ENCODE data around the gene PFAS.
A peak's percentile ranks its signal among the peaks of the same experiment; 100 is the strongest.
"Not testable (repeated sequence)": the region's sequence is repeated elsewhere in the genome, so short reads cannot be mapped to it uniquely, and the experiment has no call there.

The PFAS gene, protein sequence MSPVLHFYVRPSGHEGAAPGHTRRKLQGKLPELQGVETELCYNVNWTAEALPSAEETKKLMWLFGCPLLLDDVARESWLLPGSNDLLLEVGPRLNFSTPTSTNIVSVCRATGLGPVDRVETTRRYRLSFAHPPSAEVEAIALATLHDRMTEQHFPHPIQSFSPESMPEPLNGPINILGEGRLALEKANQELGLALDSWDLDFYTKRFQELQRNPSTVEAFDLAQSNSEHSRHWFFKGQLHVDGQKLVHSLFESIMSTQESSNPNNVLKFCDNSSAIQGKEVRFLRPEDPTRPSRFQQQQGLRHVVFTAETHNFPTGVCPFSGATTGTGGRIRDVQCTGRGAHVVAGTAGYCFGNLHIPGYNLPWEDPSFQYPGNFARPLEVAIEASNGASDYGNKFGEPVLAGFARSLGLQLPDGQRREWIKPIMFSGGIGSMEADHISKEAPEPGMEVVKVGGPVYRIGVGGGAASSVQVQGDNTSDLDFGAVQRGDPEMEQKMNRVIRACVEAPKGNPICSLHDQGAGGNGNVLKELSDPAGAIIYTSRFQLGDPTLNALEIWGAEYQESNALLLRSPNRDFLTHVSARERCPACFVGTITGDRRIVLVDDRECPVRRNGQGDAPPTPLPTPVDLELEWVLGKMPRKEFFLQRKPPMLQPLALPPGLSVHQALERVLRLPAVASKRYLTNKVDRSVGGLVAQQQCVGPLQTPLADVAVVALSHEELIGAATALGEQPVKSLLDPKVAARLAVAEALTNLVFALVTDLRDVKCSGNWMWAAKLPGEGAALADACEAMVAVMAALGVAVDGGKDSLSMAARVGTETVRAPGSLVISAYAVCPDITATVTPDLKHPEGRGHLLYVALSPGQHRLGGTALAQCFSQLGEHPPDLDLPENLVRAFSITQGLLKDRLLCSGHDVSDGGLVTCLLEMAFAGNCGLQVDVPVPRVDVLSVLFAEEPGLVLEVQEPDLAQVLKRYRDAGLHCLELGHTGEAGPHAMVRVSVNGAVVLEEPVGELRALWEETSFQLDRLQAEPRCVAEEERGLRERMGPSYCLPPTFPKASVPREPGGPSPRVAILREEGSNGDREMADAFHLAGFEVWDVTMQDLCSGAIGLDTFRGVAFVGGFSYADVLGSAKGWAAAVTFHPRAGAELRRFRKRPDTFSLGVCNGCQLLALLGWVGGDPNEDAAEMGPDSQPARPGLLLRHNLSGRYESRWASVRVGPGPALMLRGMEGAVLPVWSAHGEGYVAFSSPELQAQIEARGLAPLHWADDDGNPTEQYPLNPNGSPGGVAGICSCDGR (N-terminal part only)

GRCh38 chr17:8248751-8249607, at the start of gene PFAS:
Gene PFAS (plus strand): TSS chr17:8249289. CDS start chr17:8253938, 4,649 bp downstream.
- peak; percentile 95 for DNase-seq (ENCODE audit: low read depth)

DNA sequence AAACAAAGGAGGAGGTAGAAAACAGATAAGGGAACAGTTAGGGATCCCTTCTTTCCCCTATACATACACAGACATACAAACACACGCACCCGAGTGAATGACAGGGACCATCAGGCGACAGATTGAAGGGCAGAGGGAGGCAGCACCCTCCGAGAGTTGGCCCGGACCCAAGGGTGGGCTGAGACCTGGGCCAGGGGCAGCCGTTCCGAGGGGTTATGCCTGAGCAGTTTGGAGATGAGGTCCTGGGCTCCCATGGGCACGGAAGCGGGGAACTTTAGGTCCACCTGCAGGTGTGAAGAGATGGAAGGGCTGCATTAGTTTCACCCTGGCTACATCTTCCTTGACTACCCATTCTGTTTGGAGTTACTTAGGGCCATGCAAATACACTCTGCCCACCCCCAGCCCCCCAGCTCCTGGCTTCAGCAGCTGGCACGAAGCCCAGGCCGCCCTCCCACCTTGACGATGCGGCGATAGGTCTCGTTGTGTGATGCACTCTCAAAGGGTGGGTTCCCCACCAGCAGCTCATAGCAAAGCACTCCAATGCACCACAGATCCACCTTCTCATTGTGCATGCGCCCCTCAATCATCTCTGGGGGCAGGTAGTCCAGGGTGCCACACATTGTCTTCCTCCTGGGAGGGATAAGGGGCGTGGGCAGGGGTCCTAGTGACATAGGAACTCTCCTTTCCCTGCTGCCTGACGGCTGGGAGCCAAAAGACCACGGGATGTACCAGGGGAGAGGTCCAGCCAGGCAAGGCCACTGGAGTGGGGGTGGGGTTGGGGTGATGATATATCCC, 44.1 kb upstream of the PFAS start:
- DNase-seq (ENCODE audit: low read depth), result no peak

DNA sequence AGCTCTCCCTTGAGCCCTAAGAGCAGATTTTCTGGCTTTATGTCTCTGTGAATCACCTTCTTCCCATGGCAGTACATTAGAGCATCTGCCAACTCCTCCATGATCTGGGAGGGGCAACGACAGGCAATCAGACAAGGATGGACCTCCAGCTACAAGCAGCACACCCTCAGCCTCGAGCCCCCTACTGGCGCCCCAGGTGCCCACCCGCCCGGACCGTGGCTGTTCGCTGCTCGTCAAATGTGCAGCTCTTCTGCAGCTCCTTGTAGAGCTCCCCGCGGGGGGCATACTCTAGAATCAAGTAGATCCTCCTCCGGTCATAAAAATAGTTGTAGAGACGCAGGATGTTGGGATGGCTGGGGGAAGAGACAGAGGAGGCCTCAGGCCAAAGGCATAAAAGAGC, 42.6 kb upstream of the PFAS start:
- no peak for DNase-seq (ENCODE audit: low read depth)

DNA sequence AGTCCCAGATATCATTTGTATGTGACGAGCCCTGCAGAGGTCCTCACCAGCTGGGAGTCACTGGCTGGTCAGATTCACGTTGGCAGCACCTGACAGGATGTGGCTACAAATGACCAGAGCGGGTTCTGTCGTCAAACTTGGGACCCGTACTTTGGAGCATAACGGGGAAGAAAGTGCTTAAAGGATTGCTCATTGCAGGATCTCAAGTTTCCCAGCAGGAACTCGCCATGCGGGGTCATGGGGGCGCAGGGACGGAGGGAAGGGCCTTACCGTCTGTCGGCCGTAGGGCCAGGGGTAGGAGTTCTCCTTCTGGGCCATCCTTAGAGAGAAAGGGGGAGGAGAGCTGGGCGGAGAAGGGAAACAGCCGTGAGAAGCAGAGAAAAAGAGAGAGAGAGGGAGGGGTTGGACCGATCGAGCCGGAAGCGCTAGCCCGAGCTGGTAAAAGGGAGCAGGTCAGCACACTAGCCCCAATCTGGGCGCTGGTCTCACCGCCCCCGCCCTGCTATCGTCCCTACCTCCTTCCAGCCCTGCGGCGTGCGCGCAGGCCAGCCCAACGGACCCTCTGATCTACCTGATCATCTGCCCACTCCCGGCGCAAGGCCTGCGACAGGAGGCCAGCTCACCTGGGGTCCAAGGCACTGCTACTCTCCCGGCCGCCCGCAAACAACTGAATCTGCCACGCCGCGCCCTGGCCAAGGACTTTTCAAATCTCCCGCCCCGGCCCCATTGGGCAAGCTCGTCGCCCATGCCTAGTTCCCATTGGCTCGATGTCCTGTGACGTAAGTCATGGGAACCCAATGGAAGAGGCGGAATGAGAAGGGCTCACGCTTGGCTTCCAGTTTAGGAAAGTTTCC, 39.0 kb upstream of the PFAS start, which contains the start of gene AURKB:
AURKB (minus strand) TSS at position 669 of the 854 bp plus-strand sequence; CDS start at position 318, 351 bp downstream.
- peak; percentile 89 for DNase-seq (ENCODE audit: low read depth)

DNA sequence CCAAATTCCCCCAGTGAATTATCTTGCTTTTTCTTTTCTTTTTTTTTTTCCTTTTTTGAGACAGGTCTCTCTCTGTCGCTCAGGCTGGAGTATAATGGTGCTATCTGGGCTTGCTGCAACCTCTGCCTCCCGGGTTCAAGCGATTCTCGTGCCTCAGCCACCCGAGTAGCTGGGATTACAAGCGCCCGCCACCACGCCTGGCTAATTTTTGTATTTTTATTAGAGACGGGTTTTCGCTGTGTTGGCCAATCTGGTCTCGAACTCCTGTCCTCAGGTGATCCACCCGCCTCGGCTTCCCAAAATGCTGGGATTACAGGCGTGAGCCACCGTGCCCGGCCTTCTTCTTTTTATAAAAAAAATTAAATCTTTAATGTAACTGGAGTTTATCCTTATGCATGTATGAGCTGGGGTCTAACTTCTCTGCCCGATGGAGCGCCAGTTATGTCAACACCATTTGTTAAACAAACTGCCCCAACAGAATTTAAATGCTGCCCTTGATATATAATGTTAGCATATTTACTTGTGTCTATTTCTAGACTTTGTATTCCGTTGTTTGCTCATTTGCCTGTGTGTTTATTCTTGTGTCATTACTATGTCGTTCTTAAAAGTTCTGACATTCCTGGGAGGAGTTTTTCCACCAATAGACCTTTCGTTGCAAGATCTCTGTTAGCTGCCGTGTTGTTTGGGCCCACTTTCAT, 38.2 kb upstream of the PFAS start:
- no peak for DNase-seq (ENCODE audit: low read depth)

DNA sequence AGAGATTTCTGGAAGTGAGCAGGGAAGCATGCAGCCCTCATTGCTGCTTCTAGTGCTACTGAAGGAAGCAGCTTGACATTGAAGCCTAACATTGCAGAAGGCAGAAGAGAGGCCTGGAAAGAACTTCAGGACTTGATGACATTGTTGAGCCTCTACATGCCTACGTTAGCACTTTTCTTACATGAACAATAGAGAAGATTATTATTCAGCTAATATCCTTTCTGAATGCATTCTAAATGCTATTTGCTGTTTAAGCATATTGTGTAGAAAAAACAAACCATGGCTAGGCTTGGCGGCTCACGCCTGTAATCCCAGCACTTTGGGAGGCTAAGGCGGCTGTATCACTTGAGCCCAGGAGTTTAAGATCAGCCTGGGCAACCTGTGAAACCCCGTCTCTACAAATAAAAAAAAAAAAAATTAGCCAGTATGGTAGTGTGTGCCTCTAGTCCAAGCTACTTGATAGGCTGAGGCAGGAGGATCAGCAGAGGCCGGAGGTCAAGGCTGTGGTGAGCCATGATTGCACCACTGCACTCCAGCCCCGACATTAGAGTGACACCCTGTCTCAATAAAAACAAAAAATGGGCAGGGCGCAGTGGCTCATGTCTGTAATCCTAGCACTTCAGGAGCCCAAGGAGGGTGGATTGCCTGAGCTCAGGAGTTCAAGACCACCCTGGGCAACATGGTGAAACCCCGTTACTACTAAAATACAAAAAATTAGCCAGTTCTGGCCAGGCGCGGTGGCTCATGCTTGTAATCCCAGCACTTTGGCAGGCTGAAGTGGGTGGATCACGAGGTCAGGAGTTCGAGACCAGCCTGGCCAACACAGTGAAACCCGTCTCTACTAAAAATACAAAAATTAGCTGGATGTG, 36.5 kb upstream of the PFAS start:
- no peak for DNase-seq (ENCODE audit: low read depth)

GRCh38 chr17:8214000-8214399, 35.1 kb upstream of the PFAS start:
- not testable (repeated sequence) for DNase-seq (ENCODE audit: low read depth)

DNA sequence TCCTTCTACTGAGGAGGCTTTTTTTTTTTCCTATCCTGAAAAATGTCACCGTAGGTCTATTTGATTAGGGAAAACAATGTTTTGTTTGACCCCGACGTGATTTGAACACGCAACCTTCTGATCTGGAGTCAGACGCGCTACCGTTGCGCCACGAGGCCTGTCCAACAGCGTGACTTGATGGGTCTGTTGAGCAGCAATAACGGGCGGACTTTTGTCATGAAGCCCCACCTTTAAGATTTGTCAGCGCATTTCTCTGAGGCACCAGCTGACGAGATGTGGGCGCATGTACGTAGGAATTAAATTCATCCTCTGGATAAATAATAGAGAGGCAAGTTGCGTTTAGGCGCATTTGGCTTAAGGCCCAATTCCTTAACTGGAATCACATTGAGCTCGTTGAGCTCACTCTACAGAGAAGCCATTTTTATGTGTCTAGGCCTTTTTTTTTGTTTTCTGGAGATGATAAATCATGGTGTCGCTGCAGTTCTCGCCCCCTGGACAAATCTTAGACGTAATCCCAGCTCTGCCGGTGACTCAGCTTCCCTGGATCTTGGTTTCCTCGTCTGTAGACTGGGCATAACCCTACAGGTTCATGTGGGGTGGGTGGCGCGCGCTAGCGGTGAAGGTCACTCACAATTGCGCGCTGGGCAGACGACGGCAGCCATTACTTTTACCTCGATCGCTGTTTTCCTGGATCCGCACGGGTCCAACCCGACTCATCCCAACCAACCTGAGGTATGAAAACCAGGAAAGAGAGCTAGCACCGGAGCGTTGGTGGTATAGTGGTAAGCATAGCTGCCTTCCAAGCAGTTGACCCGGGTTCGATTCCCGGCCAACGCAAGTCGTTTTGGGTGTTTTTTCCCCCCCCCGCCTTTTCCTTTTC, 28.1 kb upstream of the PFAS start:
- DNase-seq (ENCODE audit: low read depth), result peak; percentile 80

- DNase-seq (ENCODE audit: low read depth), result peak; percentile 90
Measured at GRCh38 chr17:8221663-8222379, 27.3 kb upstream of the PFAS start.

DNA sequence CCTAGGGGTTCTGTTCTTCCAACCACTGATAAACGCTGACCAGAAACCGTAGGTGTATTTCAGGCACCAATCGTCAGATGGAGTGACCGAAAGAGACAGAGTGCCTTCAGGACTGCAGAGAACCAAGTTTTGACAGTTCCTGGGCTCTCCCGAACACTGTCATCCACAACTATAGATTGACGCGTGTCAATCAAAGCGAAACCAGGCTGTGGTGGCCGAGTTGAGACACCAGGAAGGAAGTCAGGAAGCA, 26.8 kb upstream of the PFAS start:
- peak; percentile 58 for DNase-seq (ENCODE audit: low read depth)

- peak; percentile 86 for DNase-seq (ENCODE audit: low read depth)
Measured at GRCh38 chr17:8222630-8223355, 26.3 kb upstream of the PFAS start.

DNA sequence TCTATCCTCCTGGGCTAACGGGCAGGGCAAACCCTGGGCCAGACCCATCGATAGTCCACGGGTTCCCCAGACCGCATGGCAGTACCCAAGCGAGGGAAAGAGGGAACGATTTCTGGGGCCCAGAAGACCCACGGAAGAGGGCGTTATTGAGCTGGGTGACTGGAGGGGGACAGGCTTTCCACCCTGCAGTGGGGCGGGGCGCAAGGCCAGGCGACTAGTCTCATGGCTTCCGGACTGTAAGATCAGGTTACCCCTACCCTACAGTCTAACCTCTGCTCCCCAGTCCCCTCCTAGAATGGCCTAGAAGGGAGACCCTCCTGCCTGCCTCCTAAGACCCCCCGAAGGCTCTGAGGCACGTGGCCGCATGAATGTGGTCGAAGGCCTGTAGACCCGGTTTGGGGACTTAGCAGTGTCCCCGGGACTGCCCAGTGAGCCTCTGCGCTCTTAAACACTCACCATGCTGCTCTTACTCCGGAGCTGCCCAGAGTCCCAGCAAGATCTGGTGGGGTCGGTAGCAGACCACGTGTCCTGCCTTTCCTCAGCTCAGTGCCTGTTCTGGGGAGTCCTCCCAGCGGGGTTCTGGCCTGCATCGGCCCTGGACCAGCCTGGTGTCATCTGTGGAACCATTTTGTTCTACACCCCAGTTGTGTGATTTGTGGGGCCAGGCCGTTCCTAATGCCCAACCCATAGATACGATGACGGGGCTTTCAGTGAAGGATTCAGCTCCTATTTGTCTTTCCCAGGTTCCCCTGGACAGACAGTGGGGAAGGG, 25.5 kb upstream of the PFAS start:
- no peak for DNase-seq (ENCODE audit: low read depth)

DNA sequence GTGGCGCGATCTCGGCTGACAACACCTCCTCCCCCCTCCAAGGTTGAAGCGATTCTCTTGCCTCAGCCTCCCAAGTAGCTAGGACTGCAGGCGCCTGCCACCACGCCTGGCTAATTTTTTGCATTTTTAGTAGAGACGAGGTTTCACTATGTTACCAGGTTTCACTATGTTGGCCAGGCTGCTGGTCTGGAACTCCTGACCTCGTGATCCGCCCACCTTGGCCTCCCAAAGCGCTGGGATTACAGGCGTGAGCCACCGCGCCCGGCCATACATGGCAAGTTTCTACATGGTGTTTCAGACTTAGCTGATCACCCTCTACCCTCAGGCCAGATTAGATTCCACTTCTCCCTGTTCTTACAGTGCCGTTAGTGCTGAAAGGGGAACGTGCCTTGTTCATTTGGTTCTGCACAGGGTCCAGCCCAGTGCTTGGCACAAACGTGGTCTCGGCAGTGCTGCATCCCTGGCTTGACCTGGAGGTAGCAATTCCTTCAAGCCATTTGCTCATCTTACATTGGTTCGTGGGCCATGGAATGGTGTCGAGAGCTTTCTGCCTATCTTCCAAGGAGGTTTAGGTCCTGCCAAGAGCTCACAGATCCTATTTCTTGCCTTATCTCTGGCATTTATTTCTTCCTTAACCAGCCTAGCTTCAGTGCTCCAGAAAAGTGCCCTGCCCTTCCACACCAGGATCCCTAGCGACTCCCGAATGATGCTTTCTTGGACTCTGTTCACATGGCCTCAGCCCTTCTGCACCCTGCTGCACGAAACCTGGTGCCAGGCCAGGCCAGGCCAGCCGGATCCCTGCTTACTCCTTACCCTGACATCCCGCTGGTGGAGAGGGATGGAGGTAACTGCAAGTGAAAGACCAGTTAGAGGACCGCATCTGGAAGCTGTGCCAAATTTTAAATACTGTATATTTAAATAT, 23.9 kb upstream of the PFAS start:
- no peak for DNase-seq (ENCODE audit: low read depth)
